ENCODE data around the gene TTLL9.
"Not testable (repeated sequence)": the region's sequence is repeated elsewhere in the genome, so short reads cannot be mapped to it uniquely, and the experiment has no call there.

Gene TTLL9

GRCh38 chr20:31826074-31826473 is 44.4 kb upstream of the TTLL9 start:
- TF ChIP-seq CTCF (IDR thresholded peaks at IDR 0.05; ENCODE audit: low read depth, low read length): no peak
- no peak for DNase-seq (ENCODE audit: extremely low read depth, low read depth)

- no peak for TF ChIP-seq CTCF (IDR thresholded peaks at IDR 0.05; ENCODE audit: low read depth, low read length)
- DNase-seq (ENCODE audit: extremely low read depth, low read depth): no peak
Observed at GRCh38 chr20:31827059-31827458, 43.4 kb upstream of the TTLL9 start.

- not testable (repeated sequence) for DNase-seq (ENCODE audit: extremely low read depth, low read depth)
Observed at GRCh38 chr20:31828016-31828415, 42.4 kb upstream of the TTLL9 start.

GRCh38 chr20:31829731-31830130 is 40.7 kb upstream of the TTLL9 start:
- no peak for TF ChIP-seq CTCF (IDR thresholded peaks at IDR 0.05; ENCODE audit: low read depth, low read length)
- no peak for DNase-seq (ENCODE audit: extremely low read depth, low read depth)

- no peak for TF ChIP-seq CTCF (IDR thresholded peaks at IDR 0.05; ENCODE audit: low read depth, low read length)
- no peak for DNase-seq (ENCODE audit: extremely low read depth, low read depth)
Observed at GRCh38 chr20:31830406-31830981, 39.9 kb upstream of the TTLL9 start.

- TF ChIP-seq CTCF (IDR thresholded peaks at IDR 0.05; ENCODE audit: low read depth, low read length): no peak
- DNase-seq (ENCODE audit: extremely low read depth, low read depth): no peak
Observed at GRCh38 chr20:31831211-31831610, 39.2 kb upstream of the TTLL9 start.

- DNase-seq (ENCODE audit: extremely low read depth, low read depth): no peak
- no peak for TF ChIP-seq CTCF (IDR thresholded peaks at IDR 0.05; ENCODE audit: low read depth, low read length)
Observed at GRCh38 chr20:31831771-31832306, 38.6 kb upstream of the TTLL9 start.

All from AG09319 (cell line).